Adrenal gland (tissue), 12 donors: ENCODE results near the gene TMEM94. TPM values are rescaled to one million over a fixed set of nuclear protein-coding genes. Genes with fewer than 3 reads are reported as not detected.

Experiments used
- DNase-seq, 7 donors: peaks; one replicate each; pipeline ENCODE4 v3.0.0-alpha.2; 2019 to 2020
- H3K27ac ChIP-seq, 5 donors: fragments of 200-600 bp; sonication (generic) in 4 of 5; 1 replicate in 3 of 5; 2 replicates in 2 of 5; pipeline versions ENCODE4 v1.5.1 to v1.8.0; 2016 to 2020; ENCODE audit warnings: mild to moderate bottlenecking in 1 of 5
- H3K27me3 ChIP-seq: fragments of 200-600 bp; 2 replicates; pipeline ENCODE4 v1.8.0; 2021
- H3K36me3 ChIP-seq, 2 donors: fragments of 200-600 bp; replicated peaks in 1 of 2; 1 replicate in 1 of 2; 2 replicates in 1 of 2; pipeline versions ENCODE4 v1.5.1 to v1.8.0; 2018 to 2022
- H3K4me1 ChIP-seq, 2 donors: fragments of 200-600 bp; replicated peaks in 1 of 2; 1 replicate in 1 of 2; 2 replicates in 1 of 2; pipeline versions ENCODE4 v1.5.1 to v1.8.0; 2018 to 2021
- H3K4me3 ChIP-seq, 4 donors: fragments of 200-600 bp; sonication (generic) in 3 of 4; one replicate each; pipeline ENCODE4 v1.5.1; 2016 to 2018
- H3K9me3 ChIP-seq, 3 donors: fragments of 200-600 bp; sonication (generic) in 1 of 3; replicated peaks in 1 of 3; 1 replicate in 2 of 3; 2 replicates in 1 of 3; pipeline versions ENCODE4 v1.5.1 to v1.8.0; 2016 to 2021
- CTCF ChIP-seq, 6 experiments: fragments of 450-650 bp in 4 of 6; fragments of 200-600 bp in 2 of 6; sonication (generic) in 1 of 6; IDR thresholded peaks; 1 replicate in 5 of 6; 2 replicates in 1 of 6; pipeline versions ENCODE4 v1.5.1 to v1.8.0; 2016 to 2021; ENCODE audit warnings: antibody characterized with exemption in 6 of 6, mild to moderate bottlenecking in 2 of 6, moderate library complexity in 1 of 6
- POLR2A ChIP-seq, 2 donors: fragments of 450-650 bp; IDR thresholded peaks; one replicate each; pipeline ENCODE4 v1.6.1; 2017; ENCODE audit warnings: antibody characterized with exemption in 2 of 2, mild to moderate bottlenecking in 2 of 2, moderate library complexity in 1 of 2
- WGBS, 4 donors: extraction: QIAGEN DNeasy Blood & Tissue Kit in 2 of 4; methylation state at CpG; one replicate each; pipeline versions ENCODE4 v1.1.5 to v1.1.7; 2013 to 2017; 5-methylcytosine and 5-hydroxymethylcytosine counted together
- intact Hi-C, 2 donors: fragments of 100-400 bp; cut with DNase I; formaldehyde crosslinking; loops; one replicate each; pipeline versions ENCODE4 v1.14.1 to v1.15.0; 2022 to 2023
- polyA plus RNA-seq, 3 donors: library from polyadenylated mRNA; stranded (reverse); fragments of 200-250 nt in 2 of 3; fragments of 350-450 nt in 1 of 3; fragmentation: Illumina TruSeq in 1 of 3; extraction: RNeasy Lipid Tissue Mini Kit (QIAGEN cat#74804) in 1 of 3; gene quantifications; one replicate each; pipeline ENCODE4 v1.2.3, GENCODE V29; 2013 to 2014
- total RNA-seq, 9 donors: library from RNA; depleted of rRNA in 4 of 9; stranded (reverse); fragments of >200 nt in 4 of 9; fragments of 120-200 nt in 1 of 9; fragmentation: NEBNext Ultra II Directional in 1 of 9; extraction: Animal tissue kit (Norgen Biotek cat#: 25700) in 1 of 9; gene quantifications; one replicate each; pipeline versions ENCODE4 v1.1.0 to v1.2.4, GENCODE V29; 2013 to 2023
- donor health status: healthy with polysubstance abuse.
- donor health status: Bipolar disorder and iron deficiency.
- donor health status: DM: yes; HTN: yes; CAD: no.
- donor health status: DM: no; HTN: no; CAD: no.
- donor health status: DM: no; HTN: no; CAD: no.
- donor health status: DM: yes; HTN: yes; CAD: no.

The TMEM94 gene
- total and polyA plus RNA-seq, 12 donors = 65.2 to 245 (median 167) TPM

GRCh38 chr17:75524269-75524969, 68.0 kb downstream of the TMEM94 start:
- intact Hi-C loops = no loop called here
- TF ChIP-seq POLR2A (IDR thresholded peaks at IDR 0.05) (no peak), CTCF (IDR thresholded peaks at IDR 0.05) (no peak)
- 20 to 29% (median 25%) methylated on average over 15 to 24 of the region's 24 CpGs for WGBS, 4 donors
- H3K27ac ChIP-seq = peak overlapping the region in 4 of 5 donors; percentile 47 to 81 (median 70)
- H3K36me3 ChIP-seq = peaks cover 0 to 24% of the 10 kb centered on the region in 2 donors
- peak overlapping the region in 2 of 4 donors; percentile 62 to 71 for H3K4me3 ChIP-seq
- H3K27me3 ChIP-seq = no peaks in the 10 kb centered on the region
- H3K9me3 ChIP-seq = no peaks in the 10 kb centered on the region
- DNase-seq = peak in 1 of 7 donors; percentile 69
- H3K4me1 ChIP-seq = peaks cover 12 to 15% of the 10 kb centered on the region in 2 donors

- TF ChIP-seq CTCF (IDR thresholded peaks at IDR 0.05) (peak in 5 of 6 experiments; percentile 37 to 50 (median 41)), POLR2A (IDR thresholded peaks at IDR 0.05) (peak in 1 of 2 donors; percentile 65)
- intact Hi-C loops = loop anchor here in 1 of 2 donors (5.0 kb wide), 1 partner anchor 62 kb away; the partner anchor contains the start of gene MYO15B
- Histone ChIP-seq H3K9me3 (no peaks in the 10 kb centered on the region), H3K27ac (peak within 1 kb of the TSS in 4 of 5 donors; percentile 47 to 81 (median 70)), H3K27me3 (no peaks in the 10 kb centered on the region), H3K4me1 (peaks cover 12 to 15% of the 10 kb centered on the region in 2 donors), H3K4me3 (peak within 1 kb of the TSS in 3 of 4 donors; percentile 54 to 71 (median 62)), H3K36me3 (peaks cover 0 to 17% of the 10 kb centered on the region in 2 donors)
- DNase-seq = peak; percentile 76 to 85 (median 81)
- WGBS, 4 donors = 0 to 1% (median 1%) methylated on average over 7 to 107 of the region's 108 CpGs
Measured at GRCh38 chr17:75524970-75525805, 68.8 kb downstream of the TMEM94 start, which contains the start of gene LLGL2. Gene LLGL2, plus strand, starts transcription at chr17:75525697. Its CDS starts 17,730 bp downstream, at chr17:75543427.

GRCh38 chr17:75525806-75526554, 69.5 kb downstream of the TMEM94 start:
- WGBS, 4 donors = 3 to 22% (median 7%) methylated on average over 11 to 60 of the region's 60 CpGs
- peaks cover 12 to 15% of the 10 kb centered on the region in 2 donors for H3K4me1 ChIP-seq
- H3K27ac ChIP-seq = peak overlapping the region in 1 of 5 donors; percentile 81
- peak overlapping the region in 3 of 4 donors; percentile 27 to 71 (median 62) for H3K4me3 ChIP-seq
- no peaks in the 10 kb centered on the region for H3K9me3 ChIP-seq
- no peaks in the 10 kb centered on the region for H3K27me3 ChIP-seq
- TF ChIP-seq POLR2A (IDR thresholded peaks at IDR 0.05) (no peak), CTCF (IDR thresholded peaks at IDR 0.05) (no peak)
- DNase-seq = peak in 4 of 7 donors; percentile 35 to 45 (median 38)
- H3K36me3 ChIP-seq = peaks cover 0 to 14% of the 10 kb centered on the region in 2 donors
- intact Hi-C loops = loop anchor here in 1 of 2 donors (5.0 kb wide), 1 partner anchor 61 kb away; the partner anchor contains the start of gene MYO15B
